AG20443 (cell line): ENCODE measurements around the gene CPHXL.

Experiments used
- DNase-seq: peaks from one replicate; pipeline ENCODE4 v3.0.0; 2012; ENCODE audit warnings: low spot score, mixed read lengths

CPHXL gene

DNA sequence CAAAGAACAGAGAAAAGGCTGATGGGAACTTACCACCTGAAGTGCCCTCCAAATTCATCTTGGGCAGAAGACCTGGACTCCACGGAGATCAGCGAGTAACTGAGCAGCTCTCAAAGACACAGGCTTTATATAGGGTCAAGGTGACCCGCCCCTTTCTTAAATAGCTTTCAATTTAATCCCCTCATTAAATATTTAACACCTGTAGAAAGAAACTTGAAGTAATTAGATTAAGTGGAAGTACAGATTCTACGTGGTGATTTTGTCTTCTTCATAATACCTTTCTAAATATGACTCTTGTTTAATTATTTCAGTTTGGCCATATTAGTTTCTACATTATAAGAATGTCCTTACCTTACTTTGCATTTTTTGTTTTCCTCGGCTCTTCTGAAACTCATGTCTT, 24.9 kb downstream of the CPHXL start, which contains the start of gene DUXB:
TSS of gene DUXB (minus strand) at position 101 of the 400 bp plus-strand sequence. CDS start at position 58, 43 bp downstream.
- DNase-seq = no peak

DNA sequence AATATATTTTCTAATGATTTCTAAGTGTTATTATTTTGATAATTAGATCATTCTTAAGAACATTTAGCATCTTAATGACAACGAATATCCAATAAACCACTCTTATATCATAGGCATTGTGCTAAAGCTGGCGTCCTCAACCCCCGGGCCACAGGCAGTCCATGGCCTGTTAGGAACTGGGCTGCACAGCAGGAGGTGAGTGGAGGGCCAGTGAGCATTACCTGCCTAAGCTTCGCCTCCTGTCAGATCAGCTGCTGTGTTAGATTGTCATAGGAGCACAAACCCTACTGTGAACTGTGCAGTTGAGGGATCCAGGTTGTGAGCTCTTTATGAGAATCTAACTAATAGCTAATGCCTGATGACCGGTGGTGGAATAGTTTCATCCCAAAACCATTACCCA, 28.7 kb downstream of the CPHXL start:
- no peak for DNase-seq

DNA sequence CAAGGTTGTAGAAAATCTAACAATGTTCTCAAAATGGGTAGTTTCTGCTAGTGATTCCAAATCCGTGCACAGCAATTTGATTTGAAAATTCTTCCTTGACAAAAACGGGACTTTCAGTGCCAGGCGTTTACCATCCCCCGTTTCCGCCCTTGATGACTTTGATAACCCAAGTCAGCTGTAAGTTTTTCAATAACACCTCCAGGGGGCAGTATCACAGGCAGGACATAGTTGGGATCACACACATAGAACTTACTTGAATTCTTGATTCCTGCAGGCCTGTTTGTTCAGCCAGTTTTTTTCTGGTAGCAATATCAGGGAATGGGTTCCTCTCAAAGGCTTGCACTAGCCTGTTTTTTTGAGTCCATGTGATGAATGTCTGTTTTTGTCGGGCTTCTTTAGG, 30.6 kb downstream of the CPHXL start:
- no peak for DNase-seq

DNA sequence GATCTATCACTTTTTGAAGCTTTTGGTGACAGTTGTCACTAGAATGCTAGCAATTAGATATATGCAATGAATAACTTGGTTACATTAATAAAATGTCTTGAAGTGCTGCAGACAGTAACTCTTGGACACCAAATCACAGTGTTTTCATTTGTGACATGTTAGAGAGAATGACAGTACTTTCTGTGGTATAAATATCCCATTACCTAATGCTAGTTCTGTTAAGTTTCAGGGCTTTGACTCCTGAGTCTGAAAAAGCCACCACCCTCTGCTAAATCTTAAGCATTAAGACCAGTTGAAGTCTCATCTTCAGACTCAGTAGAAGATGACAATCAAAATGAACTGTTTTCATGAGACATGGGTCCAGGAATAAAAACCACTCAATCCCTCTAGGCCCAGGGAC, 38.9 kb downstream of the CPHXL start:
- no peak for DNase-seq

- no peak for DNase-seq
These were observed 44.0 kb downstream of the CPHXL start for GRCh38 chr16:75682308-75682707.

DNA sequence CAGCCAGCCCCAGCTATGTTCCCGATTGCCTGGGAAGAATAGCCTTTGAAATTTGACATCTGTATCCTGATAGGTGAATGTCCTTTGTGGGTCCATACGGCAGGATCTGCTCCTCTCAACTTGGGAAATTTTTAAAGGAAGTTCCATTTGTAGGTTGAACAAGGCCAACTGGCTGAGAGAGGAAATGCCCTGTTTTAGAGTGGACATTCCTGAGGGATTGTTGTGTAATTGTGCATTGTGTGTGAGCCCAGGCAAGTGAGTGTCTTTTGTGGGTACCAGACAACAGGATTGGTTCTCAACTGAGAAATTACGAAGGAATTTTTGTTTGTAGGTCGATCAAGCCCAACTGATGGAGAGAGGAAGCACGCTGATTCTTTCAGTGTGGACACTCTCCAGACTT, 46.9 kb downstream of the CPHXL start:
- no peak for DNase-seq

- DNase-seq = no peak
These were observed 49.4 kb downstream of the CPHXL start, which contains the start of gene CPHXL2 for GRCh38 chr16:75676909-75677308. TSS of gene CPHXL2 (minus strand) at chr16:75677009. CDS start at chr16:75676999, 10 bp downstream.

GRCh38 chr16:75667503-75667902, 58.8 kb downstream of the CPHXL start:
- no peak for DNase-seq
